Esophagus (tissue), 2 donors: Measurements from ENCODE around the gene CADM3. TPM values are rescaled to one million over a fixed set of nuclear protein-coding genes. Genes with fewer than 3 reads are reported as not detected.

ENCODE experiments used
- H3K27ac ChIP-seq, 2 donors: one replicate each; pipeline ENCODE4 v1.5.1; 2013; ENCODE audit warnings: low read depth in 2 of 2, mild to moderate bottlenecking in 2 of 2, inconsistent platforms in 1 of 2, low read length in 1 of 2, moderate library complexity in 1 of 2
- H3K27me3 ChIP-seq, 2 donors: one replicate each; pipeline ENCODE4 v1.6.1; 2013; ENCODE audit warnings: low read length in 2 of 2, control low read depth in 1 of 2, mild to moderate bottlenecking in 1 of 2; ENCODE audit not compliant: insufficient read depth in 2 of 2, control insufficient read depth in 1 of 2
- H3K36me3 ChIP-seq, 2 donors: one replicate each; pipeline ENCODE4 v1.6.1; 2013; ENCODE audit warnings: low read length in 1 of 2; ENCODE audit not compliant: control insufficient read depth in 2 of 2, insufficient read depth in 2 of 2
- H3K4me1 ChIP-seq, 2 donors: one replicate each; pipeline ENCODE4 v1.6.1; 2013; ENCODE audit warnings: low read length in 1 of 2; ENCODE audit not compliant: control insufficient read depth in 2 of 2, insufficient read depth in 2 of 2
- H3K4me3 ChIP-seq, 2 donors: one replicate each; pipeline ENCODE4 v1.5.1; 2013; ENCODE audit warnings: low read length in 2 of 2, mild to moderate bottlenecking in 2 of 2, low read depth in 1 of 2, moderate library complexity in 1 of 2
- H3K9me3 ChIP-seq, 2 donors: one replicate each; pipeline ENCODE4 v1.6.1; 2013; ENCODE audit warnings: mild to moderate bottlenecking in 2 of 2, low read depth in 1 of 2, low read length in 1 of 2, moderate library complexity in 1 of 2; ENCODE audit not compliant: control insufficient read depth in 2 of 2, insufficient read depth in 1 of 2
- whole genome bisulfite sequencing, 2 donors: extraction: QIAGEN DNeasy Blood & Tissue Kit; methylation state at CpG; one replicate each; pipeline ENCODE4 v1.1.7; 2013; 5-methylcytosine and 5-hydroxymethylcytosine counted together
- polyA plus RNA-seq, 2 donors: library from polyadenylated mRNA; stranded (reverse); fragments of 200-250 nt; gene quantifications; one replicate each; pipeline ENCODE4 v1.2.3, GENCODE V29; 2013
- donor health status: healthy with polysubstance abuse.
- donor health status: Bipolar disorder and iron deficiency.

CADM3 gene
- 1 to 10 TPM; 1.1 to 2.0 TPM for polyA plus RNA-seq

GRCh38 chr1:159171254-159171687 lies at the start of gene CADM3:
TSS of gene CADM3 (plus strand) at chr1:159171615. CDS start at chr1:159171766, 151 bp downstream.
- no peaks in the 10 kb centered on the region for H3K36me3 ChIP-seq
- H3K4me1 ChIP-seq = peaks cover 2 to 6% of the 10 kb centered on the region in 2 donors
- WGBS, 2 donors = 7 to 10% methylated on average over 18 to 29 of the region's 29 CpGs
- H3K27ac ChIP-seq = peak within 1 kb of the TSS in 1 of 2 donors; percentile 26
- H3K27me3 ChIP-seq = peaks cover 0 to 17% of the 10 kb centered on the region in 2 donors
- H3K9me3 ChIP-seq = peaks cover 0 to 2% of the 10 kb centered on the region in 2 donors
- peak within 1 kb of the TSS; percentile 9 to 27 for H3K4me3 ChIP-seq

GRCh38 chr1:159122005-159122621 lies 49.3 kb upstream of the CADM3 start:
- 23 to 45% methylated on average over 2 of the region's 2 CpGs for WGBS, 2 donors

GRCh38 chr1:159123587-159123986 lies 47.8 kb upstream of the CADM3 start:
- WGBS, 2 donors = 81 to 87% methylated on average over 5 of the region's 5 CpGs
- Histone ChIP-seq H3K4me1 (no peaks in the 10 kb centered on the region), H3K27me3 (no peaks in the 10 kb centered on the region), H3K27ac (no peak overlapping the region), H3K36me3 (no peaks in the 10 kb centered on the region), H3K4me3 (no peak overlapping the region), H3K9me3 (no peaks in the 10 kb centered on the region)

More at GRCh38 chr1:159122005-159122621, 49.3 kb upstream of the CADM3 start:
- no peak overlapping the region for H3K4me3 ChIP-seq
- H3K27me3 ChIP-seq = no peaks in the 10 kb centered on the region
- no peak overlapping the region for H3K27ac ChIP-seq
- no peaks in the 10 kb centered on the region for H3K36me3 ChIP-seq
- no peaks in the 10 kb centered on the region for H3K9me3 ChIP-seq
- no peaks in the 10 kb centered on the region for H3K4me1 ChIP-seq

- Histone ChIP-seq H3K36me3 (no peaks in the 10 kb centered on the region), H3K27ac (no peak overlapping the region), H3K9me3 (no peaks in the 10 kb centered on the region), H3K4me3 (no peak overlapping the region), H3K4me1 (no peaks in the 10 kb centered on the region), H3K27me3 (no peaks in the 10 kb centered on the region)
- WGBS, 2 donors = 49 to 53% methylated on average over 12 of the region's 12 CpGs
Observed at GRCh38 chr1:159132271-159132881, 39.0 kb upstream of the CADM3 start.

- Histone ChIP-seq H3K36me3 (no peaks in the 10 kb centered on the region), H3K27ac (no peak overlapping the region), H3K27me3 (peaks cover 0 to 8% of the 10 kb centered on the region in 2 donors), H3K9me3 (no peaks in the 10 kb centered on the region), H3K4me3 (no peak overlapping the region), H3K4me1 (no peaks in the 10 kb centered on the region)
- 67 to 72% methylated on average over 7 of the region's 7 CpGs for WGBS, 2 donors
Observed at GRCh38 chr1:159140474-159140873, 30.9 kb upstream of the CADM3 start.

- no peaks in the 10 kb centered on the region for H3K4me1 ChIP-seq
- no peak overlapping the region for H3K27ac ChIP-seq
- H3K27me3 ChIP-seq = peaks cover 0 to 8% of the 10 kb centered on the region in 2 donors
- H3K4me3 ChIP-seq = no peak overlapping the region
- H3K36me3 ChIP-seq = no peaks in the 10 kb centered on the region
- no peaks in the 10 kb centered on the region for H3K9me3 ChIP-seq
- 32 to 38% methylated on average over 18 of the region's 18 CpGs for WGBS, 2 donors
Observed at GRCh38 chr1:159141584-159142390, 29.6 kb upstream of the CADM3 start.

GRCh38 chr1:159142391-159142663 lies 29.1 kb upstream of the CADM3 start:
- Histone ChIP-seq H3K4me3 (no peak overlapping the region), H3K36me3 (no peaks in the 10 kb centered on the region), H3K9me3 (no peaks in the 10 kb centered on the region), H3K27ac (no peak overlapping the region), H3K27me3 (peaks cover 0 to 8% of the 10 kb centered on the region in 2 donors), H3K4me1 (no peaks in the 10 kb centered on the region)
- WGBS, 2 donors = 40 to 42% methylated on average over 2 of the region's 2 CpGs

GRCh38 chr1:159142726-159143510 lies 28.5 kb upstream of the CADM3 start:
- H3K9me3 ChIP-seq = no peaks in the 10 kb centered on the region
- WGBS, 2 donors = 55 to 63% methylated on average over 5 of the region's 5 CpGs
- H3K27ac ChIP-seq = no peak overlapping the region
- peaks cover 0 to 8% of the 10 kb centered on the region in 2 donors for H3K27me3 ChIP-seq
- H3K36me3 ChIP-seq = no peaks in the 10 kb centered on the region
- H3K4me3 ChIP-seq = no peak overlapping the region
- no peaks in the 10 kb centered on the region for H3K4me1 ChIP-seq

GRCh38 chr1:159144571-159144970 lies 26.8 kb upstream of the CADM3 start:
- no peak overlapping the region for H3K27ac ChIP-seq
- H3K4me1 ChIP-seq = no peaks in the 10 kb centered on the region
- H3K36me3 ChIP-seq = no peaks in the 10 kb centered on the region
- 86 to 88% methylated on average over 3 of the region's 3 CpGs for WGBS, 2 donors
- peaks cover 0 to 8% of the 10 kb centered on the region in 2 donors for H3K27me3 ChIP-seq
- H3K4me3 ChIP-seq = no peak overlapping the region
- no peaks in the 10 kb centered on the region for H3K9me3 ChIP-seq
